ENCODE measurements around the gene CCDC24.

GRCh38 chr1:43983253-43983899 lies 8.0 kb upstream of the CCDC24 start:
- TF ChIP-seq POLR2AphosphoS5 (IDR thresholded peaks at IDR 0.05) (no peak), CTCF (IDR thresholded peaks at IDR 0.05) (no peak), POLR2A (IDR thresholded peaks at IDR 0.05) (no peak), EP300 (IDR thresholded peaks at IDR 0.05) (no peak)
